NCI-H2171 (cell line): ENCODE data around the gene DCUN1D4.
A peak's percentile ranks its signal among the peaks of the same experiment; 100 is the strongest.
"Not testable (repeated sequence)": the region's sequence is repeated elsewhere in the genome, so short reads cannot be mapped to it uniquely, and the experiment has no call there.

Experiments
- DNase-seq: peaks from one replicate; lab custom pipeline; 2025; lab: John Stamatoyannopoulos, UW

The DCUN1D4 gene

DNA sequence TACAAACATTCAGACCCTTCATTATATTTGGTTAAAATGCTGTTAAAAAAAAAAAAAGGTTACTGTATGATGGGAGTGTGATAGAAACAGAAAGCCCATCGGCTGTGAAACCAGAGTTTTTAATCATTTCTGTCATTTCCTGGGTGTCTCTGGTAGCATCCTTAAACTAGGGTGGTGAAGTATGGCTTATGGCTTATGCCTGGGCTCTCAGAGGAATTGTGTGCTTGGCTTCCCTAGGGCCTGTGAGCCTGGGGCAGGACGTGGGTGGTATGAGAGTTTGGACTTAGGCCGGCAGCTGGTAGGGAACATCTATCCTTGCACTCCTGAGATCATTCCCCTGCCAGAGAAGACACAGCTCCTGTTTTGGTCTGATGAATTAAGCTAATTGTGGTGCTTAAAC, 52.2 kb downstream of the DCUN1D4 start:
- no peak for DNase-seq

DNA sequence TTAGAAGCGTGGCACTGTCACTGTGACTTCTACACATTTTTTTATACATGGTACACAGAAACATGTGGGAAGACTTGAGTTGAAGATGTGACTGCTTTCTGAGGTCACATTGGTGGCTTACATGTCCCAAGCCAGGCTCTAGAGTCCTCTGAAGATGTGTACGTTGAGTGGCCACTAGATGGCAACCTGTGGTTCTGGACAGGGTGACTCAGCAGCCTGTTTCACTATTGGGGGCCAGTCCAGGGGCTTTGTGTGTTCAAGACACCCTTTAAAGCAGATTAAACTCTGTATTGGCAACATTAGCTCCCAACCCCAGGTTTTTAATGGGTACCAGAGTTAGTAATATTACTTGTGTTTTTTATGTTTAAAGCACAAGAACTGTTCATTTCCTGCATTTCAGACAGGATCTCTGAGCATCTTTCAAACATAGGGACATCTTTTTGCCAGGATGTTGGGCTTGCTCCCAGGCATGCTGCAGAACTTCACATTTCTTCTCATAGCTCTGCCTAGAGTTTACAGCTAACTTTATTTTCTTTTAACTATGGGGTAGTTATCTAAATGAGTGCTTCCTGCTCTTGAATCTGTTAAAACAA, 53.0 kb downstream of the DCUN1D4 start:
- peak; percentile 25 for DNase-seq

DNA sequence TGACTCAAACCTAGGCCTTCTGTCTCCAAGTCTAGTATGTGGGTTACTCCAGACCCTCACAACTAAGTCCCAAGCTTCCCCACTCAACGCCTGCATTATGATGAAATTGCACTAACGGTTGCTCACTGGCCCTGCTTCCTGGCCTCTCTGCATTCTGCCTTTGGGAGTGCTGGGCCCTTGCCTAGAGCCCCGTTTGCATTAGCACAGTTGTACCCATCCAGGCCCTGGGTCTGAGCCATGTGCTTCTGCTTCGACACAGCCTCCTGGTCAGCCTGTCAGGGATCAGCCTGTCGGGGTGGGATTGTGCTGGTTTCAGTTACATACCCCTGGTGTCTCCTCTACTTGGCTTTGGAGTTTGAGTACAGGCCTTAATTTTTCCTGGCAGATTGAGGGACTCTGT, 58.4 kb downstream of the DCUN1D4 start:
- DNase-seq, result no peak

DNA sequence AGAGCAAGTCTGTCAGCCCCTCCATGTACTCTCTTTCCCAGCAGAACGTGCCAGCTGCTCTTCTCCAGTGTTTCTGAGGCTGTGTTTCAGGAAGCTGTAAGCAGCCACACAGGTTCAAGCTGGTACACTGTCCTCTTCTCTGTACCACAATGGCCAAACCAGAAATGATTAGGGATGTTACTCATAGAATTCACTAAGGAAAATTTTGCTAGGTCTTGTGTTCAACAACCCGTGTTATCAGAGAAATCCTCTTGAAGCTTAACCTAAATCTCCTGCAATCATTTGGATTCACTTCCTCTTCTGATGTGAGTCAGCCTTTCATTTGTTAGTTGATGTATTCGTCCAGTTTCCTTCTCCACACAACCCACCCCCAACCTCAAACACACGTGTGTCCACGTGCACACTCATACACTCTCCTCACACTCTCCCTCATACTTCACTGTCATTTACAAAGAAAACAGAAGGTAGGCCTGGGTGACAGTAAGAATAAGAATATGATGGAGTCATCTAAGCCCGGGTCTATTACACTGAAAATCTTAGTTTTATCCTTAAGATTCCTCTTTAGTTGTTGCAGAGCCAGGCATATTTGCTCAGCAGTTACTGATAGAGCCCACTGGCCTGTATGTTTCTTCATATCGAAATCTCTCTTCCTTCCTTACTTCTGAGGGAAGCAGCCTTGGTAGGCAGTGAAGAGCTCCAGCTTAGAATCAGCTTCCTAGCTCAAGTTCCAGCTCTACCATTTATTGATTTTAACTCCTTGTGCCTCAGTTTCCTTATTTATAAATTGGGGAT, 63.4 kb downstream of the DCUN1D4 start:
- no peak for DNase-seq

DNA sequence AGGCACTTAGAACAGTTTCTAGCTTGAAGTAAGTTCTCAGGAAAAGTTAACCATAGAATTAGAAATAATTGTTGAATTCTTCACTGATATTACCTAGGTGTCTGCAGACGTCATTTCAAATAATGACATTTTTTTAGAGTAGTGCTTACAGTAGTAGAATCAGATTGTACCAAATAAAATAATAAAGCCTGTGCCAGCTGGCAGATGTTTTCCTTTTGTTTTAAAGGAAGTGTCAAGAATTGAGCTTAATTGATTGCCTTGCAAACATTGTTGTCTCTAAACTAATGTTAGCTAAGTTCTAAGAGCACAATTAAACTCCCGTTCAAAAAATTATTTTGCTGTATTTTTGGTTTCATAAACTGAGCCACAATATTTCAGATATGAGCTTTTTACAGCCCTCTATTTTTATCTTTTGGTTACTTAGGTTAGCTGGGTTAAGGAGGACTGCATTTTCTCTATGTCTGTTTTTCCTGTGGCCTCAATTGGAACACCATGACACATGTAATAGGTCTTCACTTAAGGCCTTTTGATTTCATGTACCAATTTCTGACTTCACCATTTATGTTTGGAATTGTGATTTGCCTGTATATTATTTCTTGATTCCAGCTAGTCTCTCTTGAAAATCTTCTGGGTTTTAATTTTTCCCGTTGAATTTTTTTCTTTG, 64.2 kb downstream of the DCUN1D4 start:
- no peak for DNase-seq

DNA sequence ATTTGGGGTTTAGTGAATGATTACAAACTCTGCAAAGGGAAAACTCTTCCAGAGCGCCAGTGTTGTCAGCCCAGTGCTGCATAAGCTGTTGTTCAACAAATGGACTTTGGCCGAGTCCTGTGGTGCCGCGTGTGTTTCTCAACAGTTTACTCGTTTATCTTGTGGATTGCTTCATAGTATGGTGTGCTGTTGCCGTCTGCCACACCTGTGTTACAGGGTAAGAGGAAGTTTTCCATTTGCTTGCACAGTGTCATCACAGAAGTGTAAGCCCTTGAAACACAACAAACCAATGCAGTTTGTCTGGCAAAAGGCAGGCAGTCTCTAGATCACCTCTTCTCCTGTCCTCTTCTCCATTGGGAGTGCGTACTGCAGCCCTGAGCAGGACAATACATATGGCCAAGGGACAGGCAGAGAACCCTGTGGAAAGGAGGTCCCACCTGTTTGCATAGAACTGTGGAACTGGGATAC, 66.3 kb downstream of the DCUN1D4 start:
- no peak for DNase-seq

DNA sequence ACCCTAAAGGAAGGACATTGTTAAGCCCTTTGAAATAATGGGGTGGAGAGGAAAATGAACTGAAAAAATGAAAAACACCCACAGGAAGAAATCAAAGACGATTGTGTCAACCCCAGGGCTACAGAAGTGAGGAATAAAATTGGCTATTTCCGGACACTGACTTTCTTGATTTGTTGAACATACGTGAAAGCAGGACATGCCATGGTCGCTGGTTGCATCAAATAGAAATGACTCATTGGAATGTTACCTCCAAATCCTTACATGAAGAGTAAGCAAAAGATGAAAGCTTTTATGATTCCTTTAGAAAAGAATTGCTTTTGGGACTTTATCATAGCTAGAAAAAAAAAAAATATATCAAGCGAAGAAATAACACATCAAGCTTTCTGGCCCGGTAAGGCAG, 75.3 kb downstream of the DCUN1D4 start:
- no peak for DNase-seq

DNA sequence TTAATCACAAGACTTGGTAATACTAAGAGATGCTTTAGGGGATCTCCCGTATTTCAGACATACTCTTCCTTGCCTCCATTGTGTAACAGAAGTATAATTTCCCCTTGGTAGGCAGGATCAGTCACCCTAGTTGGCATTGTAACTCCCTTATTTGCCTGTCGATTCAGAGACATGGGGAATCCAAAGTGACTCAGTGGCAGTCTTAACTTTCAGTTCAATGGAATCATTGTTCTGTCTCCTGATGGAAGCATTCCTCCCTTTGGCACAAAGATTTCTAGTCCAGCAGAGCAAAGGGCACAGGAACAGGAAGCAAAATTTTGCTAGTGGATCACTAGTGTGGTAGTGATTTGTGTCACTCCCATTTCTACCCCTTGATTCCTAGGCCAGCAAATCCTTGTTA, 80.4 kb downstream of the DCUN1D4 start:
- DNase-seq, result no peak

DNA sequence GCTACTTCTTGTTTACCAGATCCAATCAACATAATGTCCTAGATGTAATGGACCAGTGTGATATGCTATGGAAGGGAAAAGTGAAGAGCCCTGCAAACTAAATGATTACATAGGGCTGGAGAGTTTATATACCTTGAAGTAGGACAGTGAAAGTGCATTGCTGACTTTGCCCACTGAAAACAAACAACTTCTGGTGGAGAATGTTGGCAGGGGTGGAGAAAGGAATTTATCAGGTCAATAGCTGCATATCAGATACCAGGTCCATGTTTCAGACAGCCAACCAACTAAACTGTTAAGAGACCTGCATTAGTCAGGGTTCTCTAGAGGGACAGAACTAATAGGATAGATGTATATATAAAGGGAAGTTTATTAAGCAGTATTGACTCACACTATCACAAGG, 82.4 kb downstream of the DCUN1D4 start:
- no peak for DNase-seq

DNA sequence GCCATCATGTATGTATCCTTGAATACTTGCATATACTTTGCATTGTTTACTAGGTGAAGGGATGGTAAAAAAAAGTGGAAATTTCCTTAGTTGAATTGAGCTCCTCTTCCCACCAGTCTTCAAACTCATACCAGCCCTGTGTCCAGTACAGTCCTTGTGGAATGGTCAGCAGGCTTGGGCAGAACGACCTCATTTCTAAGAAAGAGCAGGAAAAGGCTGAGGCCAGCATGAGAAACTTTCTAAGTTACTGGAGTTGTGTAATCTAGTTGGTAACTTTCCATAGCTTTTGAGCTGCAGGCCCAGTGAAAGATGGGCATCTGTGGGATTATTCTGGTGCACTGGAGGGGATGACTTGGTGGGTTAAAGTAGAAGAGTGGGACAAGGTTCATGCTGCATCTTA, 87.6 kb downstream of the DCUN1D4 start:
- no peak for DNase-seq

DNA sequence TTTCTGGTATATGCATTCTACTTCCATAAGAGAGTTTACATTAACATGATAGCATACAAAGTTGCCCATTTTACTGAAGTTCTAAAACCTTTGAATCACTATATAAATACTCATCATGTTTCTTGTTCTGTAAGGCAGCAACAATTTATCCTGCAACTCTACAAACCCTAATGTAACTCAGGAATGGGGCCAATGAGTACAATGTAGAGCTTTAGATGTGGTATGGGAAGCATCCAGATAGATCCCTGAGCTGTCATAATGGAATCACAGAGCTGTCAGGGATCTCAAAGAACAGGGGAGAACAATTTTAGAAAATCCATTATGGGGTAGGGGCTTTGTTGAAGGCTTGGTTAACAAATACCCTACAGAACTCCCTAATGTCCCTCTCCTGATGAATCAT, 88.5 kb downstream of the DCUN1D4 start:
- no peak for DNase-seq

DNA sequence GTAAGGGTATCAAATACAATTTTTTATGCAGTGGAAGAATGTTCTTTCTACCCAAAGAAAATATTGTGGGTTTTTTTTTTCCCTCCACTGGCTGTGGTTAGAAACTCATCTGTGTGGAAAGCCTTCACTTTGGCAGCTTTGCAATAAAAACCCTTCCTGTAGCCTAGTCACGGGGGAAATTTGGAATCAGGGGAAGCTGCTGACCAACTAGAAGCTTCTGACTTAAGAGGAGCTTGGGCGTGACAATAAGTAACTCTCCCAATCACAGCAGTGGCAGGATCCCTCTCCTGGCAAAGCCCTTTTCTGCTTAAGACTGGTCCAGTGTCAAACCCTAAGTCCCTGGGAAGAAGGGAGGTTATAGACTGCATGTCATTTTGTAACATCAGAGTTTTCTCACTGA, 89.3 kb downstream of the DCUN1D4 start:
- no peak for DNase-seq

DNA sequence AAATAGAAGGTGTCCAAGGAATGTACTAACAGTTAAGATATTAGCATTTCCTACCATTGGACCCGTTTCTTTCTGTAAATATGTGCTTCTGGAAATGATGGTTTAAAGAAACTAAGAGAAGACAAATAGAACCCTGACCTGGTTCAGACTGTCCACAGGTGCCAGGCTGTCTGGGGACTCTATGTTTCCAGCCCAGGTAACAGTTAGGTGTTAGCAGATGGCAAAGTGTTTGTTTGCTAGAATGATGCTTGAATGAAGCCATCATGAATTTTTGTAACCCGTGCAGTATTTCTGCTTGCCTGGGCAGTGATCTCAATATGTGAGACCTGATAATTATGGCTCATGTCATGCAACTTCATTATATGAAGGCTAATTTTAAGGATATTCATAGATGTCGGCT, 89.7 kb downstream of the DCUN1D4 start:
- no peak for DNase-seq

DNA sequence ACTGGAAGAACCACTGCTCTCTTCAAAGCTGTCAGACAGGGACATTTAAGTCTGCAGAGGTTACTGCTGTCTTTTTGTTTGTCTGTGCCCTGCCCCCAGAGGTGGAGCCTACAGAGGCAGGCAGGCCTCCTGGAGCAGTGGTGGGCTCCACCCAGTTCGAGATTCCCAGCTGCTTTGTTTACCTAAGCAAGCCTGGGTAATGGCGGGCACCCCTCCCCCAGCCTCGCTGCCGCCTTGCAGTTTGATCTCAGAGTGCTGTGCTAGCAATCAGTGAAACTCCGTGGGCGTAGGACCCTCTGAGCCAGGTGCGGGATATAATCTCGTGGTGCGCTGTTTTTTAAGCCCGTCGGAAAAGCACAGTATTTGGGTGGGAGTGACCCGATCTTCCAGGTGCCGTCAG, 97.5 kb downstream of the DCUN1D4 start:
- not testable (repeated sequence) for DNase-seq

DNA sequence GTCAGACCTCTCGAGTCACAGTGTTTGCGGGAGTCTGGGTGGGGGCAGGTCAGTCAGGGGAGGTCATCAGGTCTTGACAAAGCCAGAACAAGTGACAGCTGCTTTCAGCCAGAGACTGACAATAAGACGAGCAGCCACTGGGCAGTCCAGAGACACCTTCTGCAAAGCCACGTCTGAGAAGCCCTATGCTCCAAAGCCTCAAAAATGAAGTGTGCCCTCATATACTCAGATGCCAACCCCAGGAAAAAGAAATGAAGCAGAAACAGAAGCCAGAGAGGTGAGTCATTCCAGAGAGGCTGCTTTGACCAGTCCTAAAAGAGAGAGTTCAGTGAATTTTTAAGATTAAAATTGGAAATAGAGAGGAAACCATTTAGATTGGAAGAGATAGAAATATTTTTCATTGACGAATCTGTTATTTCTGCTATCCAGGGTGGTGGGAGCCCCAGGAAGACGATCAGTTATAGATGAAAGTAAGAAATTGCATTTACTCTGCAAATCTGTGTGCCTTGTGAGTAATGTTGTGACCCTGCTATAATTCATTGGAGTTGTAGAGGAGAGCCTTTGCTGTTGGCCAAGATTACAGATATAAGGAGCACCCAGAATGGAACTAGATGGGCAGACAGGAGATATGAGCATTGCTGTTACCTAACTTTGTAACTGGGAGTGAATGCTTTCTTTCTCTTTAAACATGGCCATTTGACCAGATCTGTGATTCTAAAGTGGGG, 99.3 kb downstream of the DCUN1D4 start:
- no peak for DNase-seq

DNA sequence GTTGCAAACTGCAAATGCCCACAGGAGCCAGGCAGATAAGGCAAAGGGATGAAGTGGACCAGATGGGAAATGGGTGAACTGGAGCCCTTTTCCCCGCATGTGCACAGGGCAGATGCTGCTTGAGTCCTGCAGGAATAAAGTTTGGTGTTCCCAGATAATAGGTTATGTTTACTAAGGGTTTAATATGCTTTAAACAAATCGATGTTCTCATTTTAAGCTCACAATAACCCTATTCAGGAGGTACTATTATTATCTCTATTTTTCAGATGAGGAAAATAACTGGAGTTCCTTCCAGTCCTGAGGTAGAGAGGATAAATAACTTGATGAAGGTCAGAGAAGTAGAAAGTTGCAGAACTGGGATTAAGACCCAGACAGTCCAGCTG, 99.9 kb downstream of the DCUN1D4 start:
- no peak for DNase-seq

DNA sequence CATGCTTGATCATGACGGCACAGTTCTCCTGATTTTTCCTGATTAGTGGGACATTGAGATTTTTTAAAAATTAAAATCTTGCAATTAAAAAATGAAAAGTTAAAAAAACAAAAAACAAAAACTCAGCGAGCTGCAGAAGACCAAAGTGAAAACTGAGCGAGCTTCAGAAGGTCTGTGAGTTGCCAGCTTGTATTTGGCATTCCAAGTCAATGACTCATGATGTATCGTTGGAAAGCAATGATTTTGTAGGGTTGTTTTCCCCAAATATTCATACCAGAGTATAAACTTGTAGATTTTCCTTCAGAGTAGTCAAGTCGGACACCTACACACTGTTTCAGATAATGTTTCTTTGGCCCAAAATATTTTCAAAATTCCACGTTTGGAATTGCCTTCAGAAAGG, 100.3 kb downstream of the DCUN1D4 start:
- DNase-seq, result no peak

DNA sequence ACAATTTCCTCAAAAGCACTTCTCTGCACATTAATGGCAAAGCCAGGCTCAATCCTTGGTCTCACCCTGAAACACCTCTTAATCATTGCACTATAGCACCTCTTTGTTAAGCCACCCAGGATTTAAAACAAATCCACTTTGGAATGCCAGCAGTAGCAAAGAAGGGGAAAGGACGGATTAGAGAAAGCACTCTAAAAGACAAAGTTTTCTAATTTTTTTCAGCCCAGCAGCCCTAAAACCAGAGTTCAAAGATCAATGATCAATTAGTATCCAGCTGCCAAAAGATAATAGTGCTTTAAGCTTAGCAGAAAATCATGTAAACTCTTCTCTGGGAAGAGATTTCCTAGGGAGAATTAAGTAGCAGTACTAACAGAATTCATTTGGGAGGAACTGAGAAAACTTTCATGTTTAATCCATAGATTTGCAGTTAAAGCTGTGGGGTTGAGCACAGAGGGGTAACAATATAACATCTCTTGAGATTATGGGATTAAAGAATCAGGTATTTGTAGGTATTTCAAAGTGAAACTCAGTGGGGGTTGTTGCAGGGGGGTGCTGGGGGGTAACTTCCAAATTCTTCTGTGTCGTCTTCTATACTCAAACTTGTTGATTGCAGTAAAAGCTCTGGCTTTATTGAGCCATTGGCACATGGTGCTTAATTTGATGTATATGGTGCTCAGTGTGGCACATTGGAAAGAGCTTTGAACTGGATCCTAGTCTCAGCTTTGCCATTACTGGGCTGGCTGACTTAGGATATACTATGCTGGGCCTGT, 115.4 kb downstream of the DCUN1D4 start:
- DNase-seq, result no peak

DNA sequence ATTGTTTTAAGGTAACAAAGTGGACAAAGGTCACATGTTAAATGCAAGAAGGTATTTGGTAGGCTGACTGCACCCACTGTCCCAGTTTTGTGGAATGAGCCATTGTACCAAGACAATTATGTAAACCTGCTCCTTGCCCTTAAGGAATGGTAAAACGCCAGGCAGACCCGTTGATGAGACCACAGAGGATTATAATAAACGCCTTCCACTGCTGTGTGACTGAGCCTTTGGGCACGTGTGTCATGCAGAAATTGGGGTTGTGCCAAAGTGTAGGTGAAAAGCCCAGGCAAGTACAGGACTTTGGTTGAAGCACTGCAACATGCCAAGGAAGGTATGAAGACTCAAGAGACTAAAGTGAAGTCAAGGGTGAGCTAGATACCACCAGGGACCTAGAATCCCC, 117.5 kb downstream of the DCUN1D4 start:
- no peak for DNase-seq

DNA sequence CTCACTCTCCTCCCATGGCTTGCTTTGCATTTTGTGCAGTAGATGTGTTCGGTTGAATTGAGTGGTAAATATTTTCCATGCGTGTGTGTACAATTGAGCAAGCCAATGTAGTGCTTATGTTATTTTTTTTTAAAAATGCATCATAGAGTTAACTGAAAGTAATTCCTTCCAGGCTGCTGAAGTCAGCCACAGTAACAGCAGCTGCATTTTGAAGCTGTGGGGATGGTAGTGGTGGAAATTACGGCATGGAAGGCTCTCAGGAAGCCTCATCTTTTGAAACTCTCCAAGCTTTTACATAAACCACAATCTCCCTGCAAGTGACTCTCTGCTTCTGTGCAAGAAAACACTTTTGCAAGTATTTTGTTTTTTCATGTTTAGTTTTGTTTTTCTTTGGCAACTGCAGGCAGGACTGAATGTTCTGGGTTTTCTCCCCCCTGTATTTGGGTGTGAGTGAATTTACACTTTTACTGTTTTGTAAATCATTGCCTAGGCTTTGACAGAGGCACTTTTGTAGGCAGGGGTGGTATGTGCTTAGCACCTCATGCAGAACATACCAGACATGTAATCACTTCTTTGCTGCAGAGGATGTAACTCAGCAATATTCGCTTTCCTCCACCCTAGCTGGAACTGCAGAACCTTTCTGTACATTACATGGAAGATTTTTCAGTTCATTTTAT, 121.0 kb downstream of the DCUN1D4 start:
- no peak for DNase-seq

DNA sequence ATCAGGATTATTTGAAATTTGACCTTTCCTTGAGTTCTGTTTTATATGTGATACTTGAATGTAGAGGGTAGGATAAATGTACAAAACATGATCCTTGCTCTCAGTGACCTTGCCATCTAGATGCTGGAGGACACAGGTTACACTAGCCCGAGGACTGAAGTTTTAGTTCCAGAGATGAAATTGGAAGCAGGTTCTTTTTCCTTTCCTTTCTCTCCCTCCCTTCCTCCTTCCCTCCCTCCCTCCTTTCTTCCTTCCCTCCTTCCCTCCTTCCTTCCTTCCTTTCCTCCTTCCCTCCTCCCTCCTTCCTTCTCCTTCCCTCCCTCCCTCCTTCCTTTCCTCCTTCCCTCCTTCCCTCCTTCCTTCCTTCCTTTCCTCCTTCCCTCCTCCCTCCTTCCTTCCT, 122.9 kb downstream of the DCUN1D4 start:
- DNase-seq, result no peak
